Inferior parietal cortex (tissue), 1 donor: ENCODE measurements around the gene RBL2.

Experiments used
- DNase-seq: peaks from one replicate; pipeline ENCODE4 v3.0.0-alpha.2; 2016; ENCODE audit errors: extremely low spot score

Gene RBL2

DNA sequence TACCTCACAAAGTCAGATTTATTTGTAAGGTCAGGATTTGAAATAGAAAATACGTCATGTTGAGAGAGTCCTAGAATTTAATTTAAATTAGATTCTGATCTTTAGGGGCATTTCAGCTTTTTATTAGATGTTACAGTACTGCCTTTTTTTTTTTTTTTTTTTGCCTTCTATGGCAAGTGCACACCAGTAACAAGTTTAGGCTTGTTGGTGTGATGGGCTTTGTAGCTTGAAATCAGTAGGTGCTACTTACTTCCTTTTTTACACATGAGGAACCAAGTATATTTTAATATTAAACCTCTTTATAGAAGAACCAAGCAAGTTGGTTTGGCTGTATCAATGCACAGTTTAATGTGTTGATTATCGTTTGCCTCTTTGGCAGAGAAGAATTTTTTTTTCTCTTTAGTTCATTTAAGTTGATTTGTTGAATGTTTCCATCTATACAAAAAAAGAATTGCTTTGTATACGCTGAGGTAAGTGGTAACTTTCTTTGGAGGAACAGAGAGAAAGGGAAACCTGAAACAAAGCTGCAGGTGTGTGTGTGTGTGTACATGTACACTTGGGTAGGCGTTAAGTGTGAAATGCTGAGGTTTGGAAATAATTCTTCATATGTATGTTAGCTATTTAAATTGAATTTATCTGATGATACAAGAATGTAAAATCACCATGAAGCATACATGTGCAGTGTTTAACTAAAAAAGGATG lies 15.7 kb downstream of the RBL2 start:
- no peak for DNase-seq

DNA sequence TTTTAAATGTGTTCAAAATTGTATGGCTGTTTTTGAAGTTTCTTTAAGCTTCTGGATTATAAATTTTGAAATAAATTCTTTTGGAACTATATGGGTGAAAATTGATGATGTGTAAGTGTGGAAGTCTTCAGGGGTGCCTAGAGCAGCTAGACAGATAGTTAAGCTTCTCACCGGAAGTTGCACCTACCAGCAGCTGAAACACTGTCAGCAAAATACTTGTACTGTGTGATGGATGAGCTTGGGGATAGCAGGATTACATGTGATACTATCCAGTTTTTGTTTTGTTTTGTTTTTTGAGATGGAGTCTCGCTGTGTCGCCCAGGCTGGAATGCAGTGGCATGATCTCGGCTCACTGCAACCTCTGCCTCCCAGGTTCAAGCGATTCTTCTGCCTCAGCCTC lies 19.7 kb downstream of the RBL2 start:
- DNase-seq = no peak

- DNase-seq = no peak
Observed at GRCh38 chr16:53456625-53457024, 22.4 kb downstream of the RBL2 start.

GRCh38 chr16:53457670-53458069 lies 23.4 kb downstream of the RBL2 start:
- DNase-seq = no peak

DNA sequence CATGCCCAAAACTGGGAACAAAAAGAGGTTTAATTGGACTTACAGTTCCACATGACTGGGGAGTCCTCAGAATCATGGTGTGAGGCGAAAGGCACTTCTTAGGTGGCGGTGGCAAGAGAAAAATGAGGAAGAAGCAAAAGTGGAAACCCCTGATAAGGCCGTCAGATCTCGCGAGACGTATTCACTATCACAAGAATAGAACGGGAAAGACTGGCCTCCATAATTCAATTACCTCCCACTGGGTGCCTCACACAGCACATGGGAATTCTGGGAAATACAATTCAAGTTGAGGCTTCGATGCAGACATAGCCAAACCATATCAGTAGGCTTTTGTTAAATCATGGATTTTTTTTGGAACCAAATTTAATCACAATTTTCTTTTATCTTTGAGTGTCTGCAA lies 24.4 kb downstream of the RBL2 start:
- no peak for DNase-seq

GRCh38 chr16:53465606-53466280 lies 31.5 kb downstream of the RBL2 start:
- DNase-seq = no peak

DNA sequence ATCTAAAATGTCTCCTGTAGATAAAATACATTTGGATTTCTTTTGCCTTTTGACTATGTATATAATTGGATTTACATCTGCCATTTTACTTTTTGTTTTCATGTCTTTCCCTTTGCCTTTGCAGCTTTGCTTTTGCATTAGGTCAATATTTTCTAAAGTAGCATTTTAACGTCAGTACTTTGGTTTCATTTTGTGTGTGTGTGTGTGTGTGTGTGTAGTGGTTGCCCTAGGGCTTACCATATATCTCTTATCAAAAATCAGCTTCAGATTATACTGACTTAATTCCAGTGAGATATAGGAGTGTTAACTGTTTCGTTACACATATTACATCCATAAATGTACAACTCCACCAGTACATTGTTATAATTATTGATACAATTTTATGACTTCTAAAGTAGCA lies 42.6 kb downstream of the RBL2 start:
- no peak for DNase-seq

DNA sequence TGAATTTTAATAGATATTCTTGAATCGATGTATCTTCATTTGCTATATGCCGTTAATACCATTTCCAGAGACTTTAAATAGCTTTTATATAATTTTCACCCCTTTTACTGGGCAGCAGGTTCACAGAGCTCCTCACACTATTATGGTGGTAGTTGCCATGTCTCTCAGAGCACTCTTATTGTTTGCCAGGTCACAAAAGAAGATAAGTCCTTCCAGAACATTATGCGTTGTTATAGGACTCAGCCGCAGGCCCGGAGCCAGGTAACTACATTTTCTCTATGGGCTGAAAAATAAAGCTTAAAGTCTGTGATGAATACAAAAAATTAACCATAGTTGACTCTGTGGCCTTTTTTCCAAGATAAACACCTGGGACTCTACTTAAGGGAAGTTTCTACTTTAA lies 44.7 kb downstream of the RBL2 start:
- no peak for DNase-seq

- no peak for DNase-seq
Observed at GRCh38 chr16:53480394-53480793, 46.1 kb downstream of the RBL2 start.

- DNase-seq = no peak
Observed at GRCh38 chr16:53482123-53482522, 47.9 kb downstream of the RBL2 start.

- DNase-seq = no peak
Observed at GRCh38 chr16:53484542-53484941, 50.3 kb downstream of the RBL2 start.

GRCh38 chr16:53486230-53486629 lies 52.0 kb downstream of the RBL2 start:
- no peak for DNase-seq

- no peak for DNase-seq
Observed at GRCh38 chr16:53489755-53490154, 55.5 kb downstream of the RBL2 start.

- no peak for DNase-seq
Observed at GRCh38 chr16:53492503-53492902, 58.2 kb downstream of the RBL2 start.

DNA sequence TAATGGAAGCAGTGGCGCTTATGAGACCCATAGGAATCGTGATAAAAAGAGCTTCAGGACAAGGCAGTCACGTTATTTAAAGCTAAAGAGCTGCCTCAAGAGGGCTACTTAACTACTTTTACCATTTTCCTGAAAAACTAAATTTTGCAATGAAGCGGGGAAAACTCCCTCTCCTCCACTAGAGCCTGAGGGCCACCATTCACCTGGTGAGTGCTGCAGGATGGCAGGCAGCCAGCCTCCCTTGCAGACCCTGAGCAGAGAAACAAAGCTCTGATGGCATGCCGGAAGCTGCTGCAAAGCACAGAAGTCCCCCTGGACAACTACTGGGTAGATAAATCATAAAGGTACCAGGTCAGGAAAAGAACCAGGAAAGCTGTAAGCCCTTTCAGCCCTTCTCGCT lies 60.4 kb downstream of the RBL2 start:
- DNase-seq = no peak

DNA sequence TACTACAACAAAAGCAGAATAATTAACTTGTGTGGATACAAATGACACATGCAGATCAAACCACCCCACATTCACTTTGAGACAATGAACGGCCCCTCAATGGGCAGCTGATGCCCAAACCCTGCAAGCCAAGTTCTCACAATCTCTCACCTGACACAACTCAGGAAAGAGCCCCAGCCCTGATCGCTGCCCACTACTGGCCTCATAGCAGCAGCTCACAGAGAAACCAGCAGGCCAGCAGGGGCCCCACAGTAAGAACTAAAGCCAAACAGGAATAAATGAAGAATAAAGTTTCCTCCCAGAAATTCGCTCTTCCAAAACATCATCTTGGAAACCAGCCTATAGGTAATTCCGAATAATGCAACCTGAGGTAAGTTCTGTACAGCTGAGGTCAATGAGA lies 61.1 kb downstream of the RBL2 start:
- no peak for DNase-seq

- DNase-seq = no peak
Observed at GRCh38 chr16:53498984-53499383, 64.7 kb downstream of the RBL2 start.

DNA sequence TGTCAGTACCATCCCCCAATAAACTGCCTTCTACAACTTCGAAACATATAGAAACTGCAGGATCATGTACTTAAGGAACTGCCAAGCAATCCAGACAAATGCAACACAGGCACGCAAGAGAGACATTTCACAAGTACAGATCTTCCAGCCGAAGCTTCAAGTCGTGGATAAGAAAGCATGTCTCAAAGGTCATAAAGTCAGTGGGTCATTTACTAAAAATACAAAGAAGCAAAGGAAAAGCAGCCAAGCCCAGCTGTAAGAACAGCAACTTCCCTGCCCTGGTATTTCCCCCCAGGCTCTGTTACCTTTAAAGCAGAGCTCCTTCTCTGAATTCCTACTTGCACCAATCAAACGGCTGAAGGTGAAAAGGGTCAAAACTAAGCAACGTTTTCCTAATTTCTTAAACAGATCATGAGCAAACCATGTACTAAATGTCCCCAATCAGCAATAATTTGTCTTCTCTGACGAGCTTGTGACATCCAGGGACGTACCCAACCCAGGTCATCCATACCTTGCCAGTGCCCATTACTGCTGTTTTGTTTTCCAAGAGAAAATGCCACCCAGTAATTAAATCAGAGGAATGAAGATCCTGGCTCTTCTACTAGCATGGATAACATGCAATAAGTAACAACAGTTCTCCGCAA lies 67.1 kb downstream of the RBL2 start:
- DNase-seq = no peak

GRCh38 chr16:53502331-53503269 lies 68.3 kb downstream of the RBL2 start, which contains the start of gene AKTIP:
Gene AKTIP (minus strand): TSS chr16:53503209. CDS start chr16:53500259, 2,950 bp downstream.
- DNase-seq = peak; percentile 42

DNA sequence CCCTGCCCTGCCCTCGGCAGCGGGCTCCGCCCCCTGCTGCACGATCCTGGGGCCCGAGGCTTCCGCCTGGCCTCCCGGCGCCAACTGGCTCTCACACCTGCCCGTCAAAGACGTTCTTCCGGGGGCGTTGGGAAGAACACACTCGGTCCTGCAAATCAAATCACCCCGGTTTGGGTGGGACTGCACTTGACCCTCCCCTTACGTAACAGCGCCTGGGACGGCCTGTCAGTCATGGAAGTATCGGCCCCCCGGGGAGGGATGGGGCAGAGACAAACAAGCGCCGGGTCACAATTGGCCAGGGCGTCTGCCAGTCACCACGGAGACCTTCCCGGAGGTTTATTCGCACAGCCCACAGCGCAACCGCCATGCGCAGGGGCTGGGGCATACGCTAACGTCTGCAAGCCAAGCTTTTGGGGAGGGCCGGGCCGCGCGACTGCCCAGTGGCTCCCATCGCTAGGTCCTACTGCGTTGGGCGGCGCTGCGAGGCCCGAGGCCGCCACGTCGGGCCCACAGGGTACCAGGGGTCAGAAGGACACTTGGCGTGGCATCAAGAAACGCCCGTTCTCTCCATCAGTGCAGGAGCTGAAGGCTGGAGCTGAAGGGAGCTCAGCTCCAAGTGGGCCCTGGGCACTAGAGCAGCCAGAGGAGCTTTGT lies 69.1 kb downstream of the RBL2 start:
- peak; percentile 100 for DNase-seq

GRCh38 chr16:53503991-53504663 lies 69.9 kb downstream of the RBL2 start:
- DNase-seq = no peak
